Stimulated activated naive CD8-positive, alpha-beta T cell treated with anti-CD3 and anti-CD28 coated beads, Interleukin-15, amount 100 ng/mL, for 72 hours (primary cell): ENCODE results near the gene MYBBP1A.
"Not testable (repeated sequence)": the region's sequence is repeated elsewhere in the genome, so short reads cannot be mapped to it uniquely, and the experiment has no call there.

ENCODE experiments used
- ATAC-seq: fragments of 150-1000 bp; cut with Tn5 transposase; 2 replicates; pipeline ENCODE4 v1.10.0; 2021; ENCODE audit warnings: mild to moderate bottlenecking, moderate library complexity
- DNase-seq, 2 donors: peaks; one replicate each; pipeline ENCODE4 v3.0.0; 2021 to 2022
- H3K27ac Mint-ChIP-seq, 2 donors: one replicate each; pipeline ENCODE4 v1.8.0; 2022; ENCODE audit warnings: mild to moderate bottlenecking in 2 of 2, mixed read lengths in 2 of 2, moderate library complexity in 2 of 2
- H3K27me3 Mint-ChIP-seq: one replicate; pipeline ENCODE4 v1.8.0; 2022; ENCODE audit warnings: mixed read lengths
- H3K4me1 Mint-ChIP-seq: one replicate; pipeline ENCODE4 v1.8.0; 2022; ENCODE audit warnings: mild to moderate bottlenecking, mixed read lengths
- H3K4me3 Mint-ChIP-seq, 2 donors: one replicate each; pipeline ENCODE4 v1.8.0; 2022; ENCODE audit warnings: mild to moderate bottlenecking in 2 of 2, mixed read lengths in 2 of 2, moderate library complexity in 1 of 2
- H3K9me3 Mint-ChIP-seq, 2 donors: one replicate each; pipeline ENCODE4 v1.8.0; 2022; ENCODE audit warnings: mixed read lengths in 2 of 2

Gene MYBBP1A

GRCh38 chr17:4583206-4583605, 28.0 kb upstream of the MYBBP1A start:
- peaks cover 8% of the 10 kb centered on the region for H3K4me1 Mint-ChIP-seq
- no peak overlapping the region for H3K4me3 Mint-ChIP-seq
- H3K27ac Mint-ChIP-seq = no peak overlapping the region
- peaks cover 76% of the 10 kb centered on the region for H3K27me3 Mint-ChIP-seq
- no peak for ATAC-seq
- no peak for DNase-seq
- no peaks in the 10 kb centered on the region for H3K9me3 Mint-ChIP-seq

DNA sequence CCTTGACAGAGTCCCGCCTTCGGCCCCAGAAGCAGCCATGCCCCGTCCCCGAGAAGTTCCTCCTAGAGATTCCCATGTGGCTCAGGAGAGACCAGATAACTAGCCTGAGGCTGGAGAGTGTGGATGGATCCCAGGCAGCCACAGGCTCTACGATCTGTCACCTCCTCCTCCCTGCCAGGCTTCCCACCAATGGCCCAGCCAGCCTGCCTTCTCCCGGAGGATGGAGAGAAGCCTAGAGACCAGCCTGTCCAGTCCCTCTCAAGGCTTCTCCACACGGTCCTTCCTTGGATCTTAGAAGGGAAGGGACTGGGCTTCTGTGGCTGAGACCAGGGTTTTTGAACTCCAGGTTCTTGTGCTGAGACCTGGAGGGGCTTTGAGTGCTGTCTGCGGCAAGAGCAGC, 27.5 kb upstream of the MYBBP1A start:
- no peak overlapping the region for H3K4me3 Mint-ChIP-seq
- ATAC-seq = no peak
- peaks cover 6% of the 10 kb centered on the region for H3K4me1 Mint-ChIP-seq
- peaks cover 70% of the 10 kb centered on the region for H3K27me3 Mint-ChIP-seq
- H3K9me3 Mint-ChIP-seq = no peaks in the 10 kb centered on the region
- DNase-seq = no peak
- H3K27ac Mint-ChIP-seq = no peak overlapping the region

DNA sequence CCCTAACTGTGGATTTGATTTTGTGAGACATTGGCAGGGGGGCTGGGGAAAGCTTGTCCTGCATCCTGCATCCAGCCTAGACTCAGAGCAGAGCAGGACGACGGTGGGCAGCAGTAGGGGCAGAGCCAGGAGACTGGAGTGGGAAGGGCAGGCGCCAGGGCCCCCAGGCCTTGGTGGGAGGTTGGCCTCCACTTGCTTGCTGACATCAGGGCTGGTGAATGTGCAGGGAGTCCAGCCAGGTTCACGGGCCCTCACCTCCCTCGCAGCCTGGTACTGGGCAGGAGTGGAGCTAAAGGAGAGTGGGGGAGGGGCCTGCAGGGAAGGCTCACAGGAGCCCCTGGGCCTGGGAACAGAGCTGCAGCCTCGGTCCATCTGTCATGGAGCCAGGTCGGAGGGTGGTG, 26.9 kb upstream of the MYBBP1A start:
- Mint-ChIP-seq H3K27ac (no peak overlapping the region), H3K4me3 (no peak overlapping the region), H3K4me1 (peaks cover 6% of the 10 kb centered on the region), H3K27me3 (peaks cover 66% of the 10 kb centered on the region), H3K9me3 (no peaks in the 10 kb centered on the region)
- DNase-seq (no peak), ATAC-seq (no peak)

- H3K9me3 Mint-ChIP-seq = no peaks in the 10 kb centered on the region
These were observed 25.1 kb upstream of the MYBBP1A start for GRCh38 chr17:4580291-4580690.

GRCh38 chr17:4579678-4580077, 24.5 kb upstream of the MYBBP1A start:
- Mint-ChIP-seq H3K27me3 (peaks cover 51% of the 10 kb centered on the region), H3K9me3 (no peaks in the 10 kb centered on the region), H3K4me3 (no peak overlapping the region), H3K4me1 (peaks cover 10% of the 10 kb centered on the region), H3K27ac (no peak overlapping the region)
- DNase-seq = no peak
- no peak for ATAC-seq

More at GRCh38 chr17:4580291-4580690, 25.1 kb upstream of the MYBBP1A start:
- no peak overlapping the region for H3K4me3 Mint-ChIP-seq
- H3K27ac Mint-ChIP-seq = no peak overlapping the region
- H3K27me3 Mint-ChIP-seq = peaks cover 51% of the 10 kb centered on the region
- ATAC-seq (no peak), DNase-seq (no peak)
- H3K4me1 Mint-ChIP-seq = peaks cover 6% of the 10 kb centered on the region

- H3K9me3 Mint-ChIP-seq, H3K27ac Mint-ChIP-seq, H3K4me3 Mint-ChIP-seq, DNase-seq, ATAC-seq: not testable (repeated sequence)
- H3K4me1 Mint-ChIP-seq = peaks cover 14% of the 10 kb centered on the region
- H3K27me3 Mint-ChIP-seq = peaks cover 44% of the 10 kb centered on the region
These were observed 23.2 kb upstream of the MYBBP1A start for GRCh38 chr17:4578349-4578748.

DNA sequence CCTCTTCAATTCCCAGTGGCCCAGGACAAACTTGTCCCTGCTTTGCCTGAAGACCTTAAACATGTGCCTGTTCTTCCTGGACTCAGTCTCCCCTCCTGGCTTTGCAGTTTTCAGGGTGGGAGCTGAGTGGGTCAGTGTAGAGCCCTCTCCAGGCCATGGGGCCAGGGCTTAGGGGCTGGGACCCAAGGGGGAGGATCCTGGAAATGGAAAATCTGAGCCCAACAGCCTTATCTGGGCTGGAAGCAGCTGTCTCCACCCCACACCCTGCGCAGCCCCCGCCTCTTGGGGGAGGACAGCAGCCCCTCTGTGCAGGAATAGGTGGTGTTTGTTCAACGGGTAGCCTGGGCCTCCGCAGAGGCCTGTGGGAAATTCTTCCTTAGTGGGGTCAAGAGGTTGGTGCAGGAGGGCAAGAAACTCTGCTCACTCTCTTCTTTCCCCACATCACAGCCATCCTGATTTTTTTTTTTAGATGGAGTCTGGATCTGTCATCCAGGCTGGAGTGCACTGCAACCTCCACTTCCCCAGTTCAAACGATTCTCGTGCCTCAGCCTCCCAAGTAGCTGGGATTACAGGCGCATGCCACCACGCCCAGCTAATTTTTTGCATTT, 22.3 kb upstream of the MYBBP1A start:
- Mint-ChIP-seq H3K9me3 (no peaks in the 10 kb centered on the region), H3K27ac (peak overlapping the region in 1 of 2 donors; percentile 60), H3K4me1 (peaks cover 21% of the 10 kb centered on the region), H3K27me3 (peaks cover 35% of the 10 kb centered on the region), H3K4me3 (no peak overlapping the region)
- DNase-seq (no peak), ATAC-seq (no peak)

GRCh38 chr17:4576729-4577322, 21.6 kb upstream of the MYBBP1A start:
- ATAC-seq = no peak
- Mint-ChIP-seq H3K27me3 (peaks cover 28% of the 10 kb centered on the region), H3K4me1 (peaks cover 21% of the 10 kb centered on the region), H3K4me3 (no peak overlapping the region), H3K27ac (no peak overlapping the region), H3K9me3 (no peaks in the 10 kb centered on the region)
- no peak for DNase-seq

- Mint-ChIP-seq H3K4me1 (peaks cover 21% of the 10 kb centered on the region), H3K27ac (peak overlapping the region in 1 of 2 donors; percentile 30), H3K9me3 (no peaks in the 10 kb centered on the region), H3K27me3 (peaks cover 22% of the 10 kb centered on the region), H3K4me3 (no peak overlapping the region)
- no peak for ATAC-seq
- no peak for DNase-seq
These were observed 21.0 kb upstream of the MYBBP1A start for GRCh38 chr17:4576161-4576558.

- no peak overlapping the region for H3K4me3 Mint-ChIP-seq
- no peak overlapping the region for H3K27ac Mint-ChIP-seq
- DNase-seq = no peak
- peaks cover 17% of the 10 kb centered on the region for H3K27me3 Mint-ChIP-seq
- H3K4me1 Mint-ChIP-seq = peaks cover 25% of the 10 kb centered on the region
- ATAC-seq = no peak
- no peaks in the 10 kb centered on the region for H3K9me3 Mint-ChIP-seq
These were observed 19.4 kb upstream of the MYBBP1A start for GRCh38 chr17:4574448-4575045.

DNA sequence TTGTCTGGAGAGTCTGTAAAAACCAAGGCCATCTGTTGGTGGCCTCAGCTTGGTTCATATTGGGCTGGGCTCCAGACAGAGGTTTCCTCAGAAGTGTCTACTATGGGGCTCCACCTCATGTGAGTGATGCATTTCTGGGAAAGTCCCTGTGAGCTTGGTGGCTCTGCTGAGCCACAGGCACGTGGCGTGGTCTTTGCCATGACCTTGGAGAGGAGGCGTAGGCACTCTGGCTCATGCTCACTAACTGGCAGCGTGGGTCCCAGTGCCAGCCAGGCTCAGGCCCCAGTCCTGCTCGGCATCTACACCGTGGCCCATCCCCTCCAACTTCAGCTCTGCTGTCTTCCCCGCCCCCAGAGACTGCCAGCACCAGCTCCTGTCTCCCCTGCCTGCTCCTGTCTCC, 18.5 kb upstream of the MYBBP1A start:
- Mint-ChIP-seq H3K27ac (no peak overlapping the region), H3K9me3 (no peaks in the 10 kb centered on the region)

DNA sequence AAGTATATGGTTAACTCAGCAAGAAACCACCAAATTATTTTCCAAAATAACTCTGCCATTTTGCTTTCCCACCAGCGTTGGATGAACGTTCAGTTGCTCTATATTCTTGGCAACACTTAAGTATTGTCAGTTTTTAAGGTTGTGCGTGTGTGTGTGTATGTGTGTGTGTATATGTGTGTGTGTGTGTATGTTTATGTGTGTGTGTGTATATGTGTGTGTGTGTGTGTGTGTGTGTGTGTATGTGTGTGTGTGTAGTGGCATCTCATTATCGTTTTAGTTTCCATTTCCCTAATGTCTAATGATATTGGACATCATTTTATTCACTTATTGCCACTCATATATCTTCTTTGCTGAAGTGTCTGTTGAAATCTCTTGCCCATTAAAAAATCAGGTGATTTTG, 17.9 kb upstream of the MYBBP1A start:
- H3K4me3 Mint-ChIP-seq = peak overlapping the region in 1 of 2 donors; percentile 41
- no peaks in the 10 kb centered on the region for H3K9me3 Mint-ChIP-seq
- H3K27ac Mint-ChIP-seq = no peak overlapping the region
- H3K4me1 Mint-ChIP-seq = peaks cover 25% of the 10 kb centered on the region
- peaks cover 17% of the 10 kb centered on the region for H3K27me3 Mint-ChIP-seq
- ATAC-seq (no peak), DNase-seq (no peak)

More for the DNA sequence above, 18.5 kb upstream of the MYBBP1A start:
- peaks cover 17% of the 10 kb centered on the region for H3K27me3 Mint-ChIP-seq
- ATAC-seq (peak; percentile 100), DNase-seq (peak; percentile 59 to 79)
- peaks cover 25% of the 10 kb centered on the region for H3K4me1 Mint-ChIP-seq
- peak overlapping the region in 1 of 2 donors; percentile 41 for H3K4me3 Mint-ChIP-seq

- peaks cover 17% of the 10 kb centered on the region for H3K27me3 Mint-ChIP-seq
- H3K4me3 Mint-ChIP-seq = no peak overlapping the region
- no peaks in the 10 kb centered on the region for H3K9me3 Mint-ChIP-seq
- no peak for DNase-seq
- peaks cover 25% of the 10 kb centered on the region for H3K4me1 Mint-ChIP-seq
- H3K27ac Mint-ChIP-seq = no peak overlapping the region
- no peak for ATAC-seq
These were observed 16.9 kb upstream of the MYBBP1A start for GRCh38 chr17:4572131-4572530.

- ATAC-seq (no peak), DNase-seq (no peak)
- H3K4me1 Mint-ChIP-seq = peaks cover 38% of the 10 kb centered on the region
- no peaks in the 10 kb centered on the region for H3K9me3 Mint-ChIP-seq
- H3K27me3 Mint-ChIP-seq = peaks cover 14% of the 10 kb centered on the region
- no peak overlapping the region for H3K27ac Mint-ChIP-seq
- no peak overlapping the region for H3K4me3 Mint-ChIP-seq
These were observed 14.4 kb upstream of the MYBBP1A start for GRCh38 chr17:4569591-4569990.

GRCh38 chr17:4566785-4567184, 11.6 kb upstream of the MYBBP1A start:
- no peaks in the 10 kb centered on the region for H3K9me3 Mint-ChIP-seq
- peak; percentile 56 for ATAC-seq
- H3K4me3 Mint-ChIP-seq = no peak overlapping the region
- peak; percentile 42 to 57 for DNase-seq
- peaks cover 45% of the 10 kb centered on the region for H3K4me1 Mint-ChIP-seq
- peak overlapping the region in 1 of 2 donors; percentile 23 for H3K27ac Mint-ChIP-seq
- H3K27me3 Mint-ChIP-seq = peaks cover 14% of the 10 kb centered on the region
